H1 (cell line): ENCODE data around the gene PNLDC1. TPM values are rescaled to one million over a fixed set of nuclear protein-coding genes. Genes with fewer than 3 reads are reported as not detected.

Experiments used
- CTCF ChIA-PET: fragments of 300-600 bp; sonication (Branson Sonifier 250); formaldehyde crosslinking; loops from one replicate; lab custom pipeline; 2021; ENCODE audit not compliant: partially characterized antibody; lab: Charles Lee
- POLR2A ChIA-PET: fragments of 300-600 bp; sonication (Branson Sonifier 250); formaldehyde crosslinking; loops from one replicate; lab custom pipeline; 2021; ENCODE audit warnings: inconsistent platforms; ENCODE audit not compliant: partially characterized antibody; lab: Charles Lee
- DNase-seq, 2 experiments: peaks; one replicate each; pipeline versions ENCODE4 v3.0.0 to v3.0.0-alpha.2; 2010 to 2022; ENCODE audit warnings: low spot score in 2 of 2, low read depth in 1 of 2, mixed read lengths in 1 of 2
- FAIRE-seq: peaks from 2 replicates; lab custom pipeline; 2011; peaks lifted over from hg19 to GRCh38; lab: Jason Lieb, UNC
- H2AFZ ChIP-seq: 2 replicates; pipeline ENCODE4 v1.8.1; 2012; ENCODE audit warnings: low read length, inconsistent platforms
- H2AK5ac ChIP-seq: 2 replicates; pipeline ENCODE4 v1.6.1; 2013; ENCODE audit warnings: low read depth, low read length
- H2BK120ac ChIP-seq: replicated peaks from 2 replicates; pipeline ENCODE3; 2013; ENCODE audit warnings: low read depth, low read length, inconsistent platforms
- H2BK12ac ChIP-seq: 2 replicates; pipeline ENCODE4 v1.6.1; 2013; ENCODE audit warnings: low read depth, low read length
- H2BK15ac ChIP-seq: 2 replicates; pipeline ENCODE4 v1.6.1; 2013; ENCODE audit warnings: low read length
- H2BK20ac ChIP-seq: 2 replicates; pipeline ENCODE4 v1.6.1; 2013; ENCODE audit warnings: low read length
- H2BK5ac ChIP-seq: 2 replicates; pipeline ENCODE4 v1.6.1; 2013; ENCODE audit warnings: low read depth, low read length
- H3K14ac ChIP-seq: 2 replicates; pipeline ENCODE4 v1.6.1; 2013; ENCODE audit warnings: inconsistent platforms; ENCODE audit not compliant: insufficient read length
- H3K18ac ChIP-seq: 2 replicates; pipeline ENCODE4 v1.6.1; 2013; ENCODE audit warnings: low read length; ENCODE audit errors: extremely low read depth
- H3K23ac ChIP-seq: 2 replicates; pipeline ENCODE4 v1.6.1; 2013; ENCODE audit warnings: inconsistent platforms; ENCODE audit not compliant: insufficient read length
- H3K23me2 ChIP-seq: 2 replicates; pipeline ENCODE4 v1.6.1; 2013; ENCODE audit warnings: low read depth, low read length
- H3K27ac ChIP-seq: 2 replicates; pipeline ENCODE4 v1.6.1; 2011; ENCODE audit warnings: low read depth, low read length, inconsistent platforms
- H3K27me3 ChIP-seq, 4 experiments: replicated peaks in 1 of 4; 1 replicate in 1 of 4; 2 replicates in 3 of 4; pipeline versions ENCODE4 v1.6.1 to v1.8.1; 2011 to 2013; ENCODE audit warnings: low read length in 3 of 4, mild to moderate bottlenecking in 3 of 4, inconsistent platforms in 2 of 4, mixed read lengths in 2 of 4, moderate library complexity in 1 of 4; ENCODE audit not compliant: control insufficient read depth in 3 of 4, insufficient read depth in 3 of 4; ENCODE audit errors: extremely low read depth in 1 of 4
- H3K36me3 ChIP-seq, 4 experiments: 2 replicates each; pipeline versions ENCODE4 v1.6.1 to v1.8.1; 2011 to 2013; ENCODE audit warnings: mild to moderate bottlenecking in 4 of 4, low read length in 3 of 4, moderate library complexity in 2 of 4, control low read depth in 1 of 4, inconsistent platforms in 1 of 4; ENCODE audit not compliant: insufficient read depth in 4 of 4, control insufficient read depth in 2 of 4
- H3K4ac ChIP-seq: replicated peaks from 2 replicates; pipeline ENCODE3; 2013; ENCODE audit warnings: low read length, low read depth, mixed read lengths, inconsistent platforms; ENCODE audit not compliant: insufficient read length
- H3K4me1 ChIP-seq, 4 experiments: replicated peaks in 1 of 4; 1 replicate in 1 of 4; 2 replicates in 3 of 4; pipeline versions ENCODE4 v1.6.1 to v1.8.1; 2011 to 2013; ENCODE audit warnings: low read length in 3 of 4, inconsistent platforms in 2 of 4, mixed read lengths in 1 of 4; ENCODE audit not compliant: insufficient read depth in 4 of 4, control insufficient read depth in 3 of 4
- H3K4me2 ChIP-seq, 2 experiments: 2 replicates each; pipeline versions ENCODE4 v1.6.1 to v1.8.1; 2011 to 2013; ENCODE audit warnings: low read depth in 2 of 2, low read length in 2 of 2, control low read depth in 1 of 2, inconsistent platforms in 1 of 2, mild to moderate bottlenecking in 1 of 2; ENCODE audit not compliant: insufficient read depth in 1 of 2
- H3K4me3 ChIP-seq, 4 experiments: fragments of 200-600, 300-600 bp in 1 of 4; sonication (generic), shearing (Covaris generic), sonication (Bioruptor Twin) in 1 of 4; 2 replicates each; pipeline versions ENCODE4 v1.5.1 to v1.8.1; 2011 to 2016; ENCODE audit warnings: low read length in 4 of 4, low read depth in 3 of 4, control low read depth in 2 of 4, inconsistent platforms in 2 of 4, mild to moderate bottlenecking in 2 of 4, mixed read lengths in 1 of 4, moderate library complexity in 1 of 4; ENCODE audit not compliant: insufficient read depth in 2 of 4; ENCODE audit errors: extremely low read depth in 1 of 4
- H3K56ac ChIP-seq: replicated peaks from 2 replicates; pipeline ENCODE3; 2013; ENCODE audit warnings: low read depth, mild to moderate bottlenecking, mixed read lengths, low read length, inconsistent platforms; ENCODE audit not compliant: insufficient read length
- H3K79me1 ChIP-seq: 2 replicates; pipeline ENCODE4 v1.6.1; 2013; ENCODE audit warnings: low read depth, low read length, control low read depth
- H3K79me2 ChIP-seq, 2 experiments: 2 replicates each; pipeline versions ENCODE4 v1.6.1 to v1.8.1; 2012 to 2013; ENCODE audit warnings: low read length in 2 of 2, mild to moderate bottlenecking in 2 of 2, inconsistent platforms in 1 of 2; ENCODE audit not compliant: insufficient read depth in 2 of 2, control insufficient read depth in 1 of 2
- H3K9ac ChIP-seq, 4 experiments: replicated peaks in 1 of 4; 1 replicate in 1 of 4; 2 replicates in 3 of 4; pipeline versions ENCODE4 v1.6.1 to v1.8.1; 2011 to 2013; ENCODE audit warnings: low read depth in 3 of 4, low read length in 3 of 4, control low read depth in 2 of 4, mild to moderate bottlenecking in 2 of 4, moderate library complexity in 2 of 4, inconsistent platforms in 1 of 4; ENCODE audit errors: extremely low read depth in 1 of 4
- H3K9me3 ChIP-seq, 2 experiments: 2 replicates each; pipeline versions ENCODE4 v1.6.1 to v1.8.1; 2012 to 2013; ENCODE audit warnings: mild to moderate bottlenecking in 2 of 2, moderate library complexity in 2 of 2, control low read depth in 1 of 2, inconsistent platforms in 1 of 2, low read depth in 1 of 2, low read length in 1 of 2, mixed read lengths in 1 of 2; ENCODE audit not compliant: insufficient read depth in 2 of 2
- H4K20me1 ChIP-seq, 2 experiments: replicated peaks in 1 of 2; 2 replicates each; pipeline versions ENCODE3 to v1.8.1; 2011 to 2013; ENCODE audit warnings: inconsistent platforms in 2 of 2, low read length in 2 of 2, mild to moderate bottlenecking in 1 of 2; ENCODE audit not compliant: insufficient read depth in 2 of 2, control insufficient read depth in 1 of 2
- H4K5ac ChIP-seq: 2 replicates; pipeline ENCODE4 v1.6.1; 2013; ENCODE audit warnings: low read length, low read depth, mixed read lengths, inconsistent platforms; ENCODE audit not compliant: insufficient read length
- H4K8ac ChIP-seq: 2 replicates; pipeline ENCODE4 v1.8.0; 2013; ENCODE audit warnings: mild to moderate bottlenecking, moderate library complexity, low read length, inconsistent platforms; ENCODE audit not compliant: insufficient read depth; ENCODE audit errors: extremely low read depth
- H4K91ac ChIP-seq: replicated peaks from 2 replicates; pipeline ENCODE3; 2013; ENCODE audit warnings: low read length, mixed read lengths, inconsistent platforms; ENCODE audit not compliant: insufficient read length
- BCL11A ChIP-seq, 2 experiments: IDR thresholded peaks; one replicate each; pipeline ENCODE4 v1.6.1; 2011; ENCODE audit warnings: low read depth in 2 of 2, low read length in 2 of 2, mild to moderate bottlenecking in 2 of 2
- CBX8 ChIP-seq: fragments of 300-800, 300-1000 bp; sonication (generic); IDR thresholded peaks from 2 replicates; pipeline ENCODE4 v1.7.1; 2016; ENCODE audit warnings: low read depth, low read length, borderline replicate concordance
- CTBP2 ChIP-seq: IDR thresholded peaks from 2 replicates; pipeline ENCODE4 v1.7.0; 2011; ENCODE audit warnings: borderline replicate concordance, mild to moderate bottlenecking, moderate library complexity, mixed read lengths, low read length; ENCODE audit not compliant: insufficient read depth, insufficient read length
- EGR1 ChIP-seq: IDR thresholded peaks from 2 replicates; pipeline ENCODE4 v1.6.1; 2011; ENCODE audit warnings: low read depth, low read length, borderline replicate concordance
- GABPA ChIP-seq: IDR thresholded peaks from 2 replicates; pipeline ENCODE4 v1.6.1; 2011; ENCODE audit warnings: mild to moderate bottlenecking, low read length, moderate library complexity, borderline replicate concordance; ENCODE audit not compliant: insufficient read depth
- KDM5A ChIP-seq: fragments of 200-600 bp; IDR thresholded peaks from 2 replicates; pipeline ENCODE4 v1.7.1; 2012; ENCODE audit warnings: mild to moderate bottlenecking, low read length, inconsistent platforms, mixed read lengths
- POLR2AphosphoS5 ChIP-seq: IDR thresholded peaks from 2 replicates; pipeline ENCODE4 v1.6.1; 2011; ENCODE audit warnings: low read depth, low read length
- RAD21 ChIP-seq, 2 experiments: IDR thresholded peaks in 1 of 2; conservative IDR thresholded peaks in 1 of 2; 2 replicates each; pipeline ENCODE4 v1.6.1; 2011; ENCODE audit warnings: low read depth in 2 of 2, low read length in 2 of 2, improper control_type of control experiment in 1 of 2, inconsistent platforms in 1 of 2, mild to moderate bottlenecking in 1 of 2, moderate library complexity in 1 of 2
- RBBP5 ChIP-seq: IDR thresholded peaks from 2 replicates; pipeline ENCODE4 v1.7.1; 2012; ENCODE audit warnings: low read depth, mild to moderate bottlenecking, inconsistent platforms, low read length, moderate library complexity, borderline replicate concordance
- SAP30 ChIP-seq: fragments of 300-600 bp; sonication (generic); IDR thresholded peaks from 2 replicates; pipeline ENCODE4 v1.7.1; 2012; ENCODE audit warnings: low read length, moderate library complexity, mild to moderate bottlenecking, inconsistent platforms; ENCODE audit not compliant: insufficient read depth, insufficient replicate concordance
- SP1 ChIP-seq: IDR thresholded peaks from 2 replicates; pipeline ENCODE4 v1.6.1; 2011; ENCODE audit warnings: low read depth, low read length
- SP4 ChIP-seq: IDR thresholded peaks from 2 replicates; pipeline ENCODE4 v1.6.1; 2012; ENCODE audit warnings: low read length, inconsistent platforms
- TAF1 ChIP-seq: IDR thresholded peaks from 2 replicates; pipeline ENCODE4 v1.6.1; 2011; ENCODE audit warnings: mild to moderate bottlenecking, low read depth, low read length
- TAF7 ChIP-seq: optimal IDR thresholded peaks from 2 replicates; pipeline ENCODE3; 2011; ENCODE audit warnings: low read depth, mild to moderate bottlenecking, inconsistent platforms, low read length, moderate library complexity, borderline replicate concordance
- WGBS, 2 experiments: shearing (Covaris generic) in 1 of 2; methylation state at CpG; one replicate each; pipeline versions ENCODE4 v1.1.6 to v1.1.7; 2013 to 2015; ENCODE audit warnings: low lambda C conversion rate in 2 of 2, mixed read lengths in 2 of 2, inconsistent platforms in 1 of 2, low coverage in 1 of 2, missing lambda C conversion rate in 1 of 2; ENCODE audit not compliant: insufficient replicate concordance in 2 of 2, insufficient coverage in 1 of 2, insufficient read length in 1 of 2; ENCODE audit errors: extremely low coverage in 1 of 2, missing lambda C conversion rate in 1 of 2; 5-methylcytosine and 5-hydroxymethylcytosine counted together
- polyA plus RNA-seq, 7 experiments: library from polyadenylated mRNA; depleted of rRNA in 3 of 7; stranded (reverse) in 5 of 7; unstranded in 2 of 7; fragments of >200 nt in 5 of 7; fragments of 200-250 nt in 2 of 7; gene quantifications; 1 replicate in 5 of 7; 2 replicates in 1 of 7; 4 replicates in 1 of 7; pipeline versions ENCODE4 v1.2.1 to v1.2.3, GENCODE V29; 2011 to 2013; ENCODE audit warnings: missing spikeins in 2 of 7, mixed read lengths in 2 of 7
- total RNA-seq: library from RNA; stranded (reverse); fragmentation: NEBNext Ultra II Directional; extraction: Animal tissue kit (Norgen Biotek cat#: 25700); gene quantifications from 2 replicates; pipeline ENCODE4 v1.2.1, GENCODE V29; 2021

The PNLDC1 gene
- total and polyA plus RNA-seq, 2 of the 8 experiments (the other 6 are each of a cell fraction or from before 2014, with no cell fraction given) = 0.15 to 0.34 TPM

GRCh38 chr6:159854959-159855358, 54.9 kb downstream of the PNLDC1 start:
- no peak overlapping the region for H3K9ac ChIP-seq
- no peak for FAIRE-seq
- TF ChIP-seq GABPA (no peak), RBBP5 (no peak), BCL11A (IDR thresholded peaks at IDR 0.05; ENCODE audit: low read depth in 2 of 2, low read length in 2 of 2) (no peak), TAF7 (no peak), CBX8 (no peak), TAF1 (no peak), SP4 (no peak), KDM5A (no peak), POLR2AphosphoS5 (no peak), SP1 (no peak), EGR1 (no peak), SAP30 (no peak), RAD21 (IDR thresholded peaks at IDR 0.05 in 1 of 2, conservative IDR thresholded peaks at IDR 0.05 in 1 of 2; ENCODE audit: low read depth in 2 of 2, low read length in 2 of 2) (no peak), CTBP2 (no peak)

More at GRCh38 chr6:159854959-159855358, 54.9 kb downstream of the PNLDC1 start:
- no peaks in the 10 kb centered on the region for H3K79me1 ChIP-seq
- POLR2A ChIA-PET = interaction anchor here (5.6 kb wide), 1 partner anchor 64 kb away, joined by 24 read pairs; the partner anchor contains the start of genes MRPL18 and TCP1
- no peaks in the 10 kb centered on the region for H3K27me3 ChIP-seq
- H3K36me3 ChIP-seq = no peaks in the 10 kb centered on the region
- no peak overlapping the region for H4K91ac ChIP-seq
- H3K79me2 ChIP-seq = no peaks in the 10 kb centered on the region
- no peak overlapping the region for H4K5ac ChIP-seq
- no peaks in the 10 kb centered on the region for H3K4me1 ChIP-seq
- H2BK15ac ChIP-seq = no peak overlapping the region
- no peaks in the 10 kb centered on the region for H3K23me2 ChIP-seq
- H3K23ac ChIP-seq = no peak overlapping the region
- no peak overlapping the region for H3K14ac ChIP-seq
- H3K4ac ChIP-seq = no peak overlapping the region
- H2BK5ac ChIP-seq = no peak overlapping the region
- H3K56ac ChIP-seq = no peak overlapping the region
- no peak overlapping the region for H2AFZ ChIP-seq
- CTCF ChIA-PET = interaction anchor here (0.9 to 1.8 kb wide), 6 partner anchors 9 to 600 kb away, joined by 3 to 9 read pairs (median 3); partner anchors contain the start of gene MRPL18
- WGBS, 2 experiments = 87% methylated on average over 3 of the region's 3 CpGs; no CpG with 5 or more reads in 1 of the 2 experiments
- H4K8ac ChIP-seq = no peak overlapping the region
- H2BK120ac ChIP-seq = no peak overlapping the region
- no peak overlapping the region for H3K4me3 ChIP-seq
- no peaks in the 10 kb centered on the region for H4K20me1 ChIP-seq
- no peak overlapping the region for H3K27ac ChIP-seq
- H2BK12ac ChIP-seq = no peak overlapping the region
- DNase-seq = no peak
- H3K18ac ChIP-seq = no peak overlapping the region
- H2AK5ac ChIP-seq = no peak overlapping the region
- H3K9me3 ChIP-seq = no peaks in the 10 kb centered on the region
- no peak overlapping the region for H2BK20ac ChIP-seq
- no peak overlapping the region for H3K4me2 ChIP-seq
